Measurements from ENCODE around the gene RNPEPL1. TPM values are rescaled to one million over a fixed set of nuclear protein-coding genes. Genes with fewer than 3 reads are reported as not detected.
A peak's percentile ranks its signal among the peaks of the same experiment; 100 is the strongest.

The RNPEPL1 gene
- total and polyA plus RNA-seq, 10 of the 15 experiments (the other 5 are each of a cell fraction or from before 2014, with no cell fraction given): 0.24 to 49.5 (median 6.8) TPM

DNA sequence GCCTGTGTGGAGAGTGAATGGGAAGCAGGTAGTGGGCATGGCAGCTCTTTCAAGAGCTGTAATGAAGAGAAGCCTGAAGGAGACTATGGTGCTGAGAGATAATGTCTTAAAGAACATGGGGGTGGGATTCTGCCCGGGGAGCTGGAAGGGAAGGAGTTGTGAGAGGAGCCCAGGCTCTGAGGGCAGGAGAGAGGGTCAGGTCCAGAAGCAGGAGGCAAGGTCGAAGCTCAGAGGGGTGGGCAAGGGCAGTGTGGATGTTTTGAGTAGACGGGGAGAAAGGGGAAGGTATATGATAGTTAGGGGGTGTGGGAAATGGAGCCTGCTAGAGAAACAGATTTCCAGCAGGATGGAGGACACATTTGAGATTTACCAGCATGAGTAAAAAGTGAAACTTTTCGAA, 20.4 kb downstream of the RNPEPL1 start:
- peak overlapping the region; percentile 56 for H3K4me2 ChIP-seq (ENCODE audit: control insufficient read depth, insufficient read depth)
- ChIA-PET SMC1A (ENCODE audit: uncharacterized antibody, unreplicated experiment) (interaction anchor here (0.6 to 6.4 kb wide), 3 partner anchors 27 to 653 kb away, joined by 3 to 124 read pairs (median 13); partner anchors contain the start of genes ANKMY1 and DUSP28), RAD21 (ENCODE audit: unreplicated experiment) (interaction anchor here (6.2 to 10.9 kb wide), 2 partner anchors 27 to 74 kb away, joined by 49 to 206 read pairs; partner anchors contain the start of genes ANKMY1 and DUSP28), CTCF (interaction anchor here (1.1 to 11.9 kb wide), 6 partner anchors 9 to 75 kb away, joined by 3 to 196 read pairs (median 6); partner anchors contain the start of genes ANKMY1 and DUSP28), POLR2A (interaction anchor here (3.0 to 6.7 kb wide), 2 partner anchors 25 to 75 kb away, joined by 9 to 233 read pairs; partner anchors contain the start of gene DUSP28)
- H3K9me3 ChIP-seq (replicated peaks; ENCODE audit: control insufficient read depth, insufficient read depth, low read length): no peaks in the 10 kb centered on the region; the same call in 2 of the 3 replicates
- ATAC-seq (no peak), DNase-seq (ENCODE audit: low read depth, low spot score) (no peak), FAIRE-seq (no peak)
- H3K79me2 ChIP-seq (ENCODE audit: control insufficient read depth, insufficient read depth, low read length): peaks cover 40% of the 10 kb centered on the region
- in situ Hi-C loops (cut with MboI) (no loop called here), intact Hi-C loops (cut with micrococcal nuclease; ENCODE audit: unreplicated experiment) (no loop called here)
- no peaks in the 10 kb centered on the region for H3K27me3 ChIP-seq (replicated peaks in 1 of 2; ENCODE audit: control insufficient read depth in 2 of 2, insufficient read depth in 2 of 2, low read length in 1 of 2)
- 59% methylated on average over 4 of the region's 4 CpGs for WGBS (ENCODE audit: insufficient coverage, insufficient replicate concordance, low lambda C conversion rate, missing lambda C conversion rate)
- H3K27ac ChIP-seq (ENCODE audit: control insufficient read depth, insufficient read depth): no peak overlapping the region
- H2AFZ ChIP-seq (ENCODE audit: control insufficient read depth, low read depth, low read length): no peak overlapping the region
- no TSS peak for BruUV-seq (replicated peaks)
- H3K36me3 ChIP-seq (ENCODE audit: control insufficient read depth in 2 of 2, insufficient read depth in 2 of 2, low read length in 1 of 2): peaks cover 2 to 5% of the 10 kb centered on the region in 2 experiments; a peak in 3 of 4 replicates
- H3K9ac ChIP-seq (ENCODE audit: control insufficient read depth, insufficient read depth, low read length): peak overlapping the region; percentile 84; the same call in 1 of the 2 replicates
- no peak for TF ChIP-seq POLR2AphosphoS2 (IDR thresholded peaks at IDR 0.05; ENCODE audit: low read depth, low read length)
- TF ChIP-seq TBL1XR1 (IDR thresholded peaks at IDR 0.05; ENCODE audit: low read depth, low read length): no peak
- TF ChIP-seq CHD2 (IDR thresholded peaks at IDR 0.05; ENCODE audit: borderline replicate concordance, low read depth, low read length): no peak
- no peak for TF ChIP-seq RB1 (IDR thresholded peaks at IDR 0.05; ENCODE audit: borderline replicate concordance)
- no peak for TF ChIP-seq IKZF2 (IDR thresholded peaks at IDR 0.05)
- H4K20me1 ChIP-seq (ENCODE audit: control insufficient read depth, insufficient read depth): no peaks in the 10 kb centered on the region; the same call in 1 of the 2 replicates
- H3K4me3 ChIP-seq: no peak overlapping the region
- H3K4me1 ChIP-seq (ENCODE audit: control insufficient read depth, insufficient read depth, low read length): peaks cover 27% of the 10 kb centered on the region

DNA sequence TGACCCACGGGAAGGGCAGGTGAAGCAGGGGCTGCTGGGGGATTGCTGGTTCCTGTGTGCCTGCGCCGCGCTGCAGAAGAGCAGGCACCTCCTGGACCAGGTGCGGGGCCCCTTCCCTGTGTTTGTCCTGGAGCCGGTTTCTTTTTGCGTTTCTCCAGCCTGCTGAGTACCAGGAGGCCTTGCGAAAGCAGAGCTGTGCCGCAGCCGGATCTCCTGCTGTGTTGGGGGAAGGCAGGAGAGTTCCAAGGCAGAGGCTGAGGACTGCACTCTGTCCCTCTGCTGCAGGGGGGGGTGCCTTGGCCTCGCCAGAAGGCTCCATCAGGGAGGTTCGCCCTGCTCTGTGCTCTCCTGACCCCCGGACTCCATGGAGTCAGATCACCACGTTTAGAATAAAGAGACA, 21.1 kb downstream of the RNPEPL1 start:
- Histone ChIP-seq H3K9me3 (replicated peaks; ENCODE audit: control insufficient read depth, insufficient read depth, low read length) (no peaks in the 10 kb centered on the region), H3K4me2 (ENCODE audit: control insufficient read depth, insufficient read depth) (no peak overlapping the region), H3K79me2 (ENCODE audit: control insufficient read depth, insufficient read depth, low read length) (peaks cover 38% of the 10 kb centered on the region), H3K27me3 (replicated peaks in 1 of 2; ENCODE audit: control insufficient read depth in 2 of 2, insufficient read depth in 2 of 2, low read length in 1 of 2) (no peaks in the 10 kb centered on the region), H4K20me1 (ENCODE audit: control insufficient read depth, insufficient read depth) (no peaks in the 10 kb centered on the region; the same call in 1 of the 2 replicates), H3K9ac (ENCODE audit: control insufficient read depth, insufficient read depth, low read length) (no peak overlapping the region), H3K4me3 (no peak overlapping the region), H3K36me3 (ENCODE audit: control insufficient read depth in 2 of 2, insufficient read depth in 2 of 2, low read length in 1 of 2) (peaks cover 2 to 8% of the 10 kb centered on the region in 2 experiments; a peak in 3 of 4 replicates), H2AFZ (ENCODE audit: control insufficient read depth, low read depth, low read length) (no peak overlapping the region), H3K27ac (ENCODE audit: control insufficient read depth, insufficient read depth) (no peak overlapping the region), H3K4me1 (ENCODE audit: control insufficient read depth, insufficient read depth, low read length) (peaks cover 20% of the 10 kb centered on the region)
- FAIRE-seq: no peak
- no peak for ATAC-seq
- 89% methylated on average over 13 of the region's 14 CpGs for WGBS (ENCODE audit: insufficient coverage, insufficient replicate concordance, low lambda C conversion rate, missing lambda C conversion rate)
- ChIA-PET RAD21 (ENCODE audit: unreplicated experiment) (interaction anchor here (6.2 to 10.9 kb wide), 2 partner anchors 27 to 75 kb away, joined by 49 to 206 read pairs; partner anchors contain the start of genes ANKMY1 and DUSP28), SMC1A (ENCODE audit: uncharacterized antibody, unreplicated experiment) (interaction anchor here (2.2 to 6.4 kb wide), 2 partner anchors 28 to 75 kb away, joined by 13 to 124 read pairs; partner anchors contain the start of genes ANKMY1 and DUSP28), CTCF (interaction anchor here (1.1 to 11.9 kb wide), 6 partner anchors 9 to 75 kb away, joined by 3 to 196 read pairs (median 6); partner anchors contain the start of genes ANKMY1 and DUSP28), POLR2A (interaction anchor here (6.7 kb wide), 1 partner anchor 25 kb away, joined by 233 read pairs; the partner anchor contains the start of gene DUSP28)
- DNase-seq (ENCODE audit: low read depth, low spot score): no peak
- intact Hi-C loops (cut with micrococcal nuclease; ENCODE audit: unreplicated experiment) (no loop called here), in situ Hi-C loops (cut with MboI) (no loop called here)
- no TSS peak for BruUV-seq (replicated peaks)
- TF ChIP-seq SPI1 (IDR thresholded peaks at IDR 0.05; ENCODE audit: borderline replicate concordance, insufficient read depth, low read depth, low read length): no peak
- TF ChIP-seq POLR2A (IDR thresholded peaks at IDR 0.05; ENCODE audit: low read depth, low read length): no peak
- no peak for TF ChIP-seq EP300 (IDR thresholded peaks at IDR 0.05; ENCODE audit: borderline replicate concordance in 1 of 2, control insufficient read depth in 1 of 2, low read depth in 2 of 2, low read length in 2 of 2)
- TF ChIP-seq CBX5 (IDR thresholded peaks at IDR 0.05; ENCODE audit: low read depth): no peak
- TF ChIP-seq ETV6 (conservative IDR thresholded peaks at IDR 0.05 in 1 of 2, IDR thresholded peaks at IDR 0.05 in 1 of 2; ENCODE audit: borderline replicate concordance in 1 of 2, low read depth in 1 of 2): no peak
- TF ChIP-seq, protein P1, sequence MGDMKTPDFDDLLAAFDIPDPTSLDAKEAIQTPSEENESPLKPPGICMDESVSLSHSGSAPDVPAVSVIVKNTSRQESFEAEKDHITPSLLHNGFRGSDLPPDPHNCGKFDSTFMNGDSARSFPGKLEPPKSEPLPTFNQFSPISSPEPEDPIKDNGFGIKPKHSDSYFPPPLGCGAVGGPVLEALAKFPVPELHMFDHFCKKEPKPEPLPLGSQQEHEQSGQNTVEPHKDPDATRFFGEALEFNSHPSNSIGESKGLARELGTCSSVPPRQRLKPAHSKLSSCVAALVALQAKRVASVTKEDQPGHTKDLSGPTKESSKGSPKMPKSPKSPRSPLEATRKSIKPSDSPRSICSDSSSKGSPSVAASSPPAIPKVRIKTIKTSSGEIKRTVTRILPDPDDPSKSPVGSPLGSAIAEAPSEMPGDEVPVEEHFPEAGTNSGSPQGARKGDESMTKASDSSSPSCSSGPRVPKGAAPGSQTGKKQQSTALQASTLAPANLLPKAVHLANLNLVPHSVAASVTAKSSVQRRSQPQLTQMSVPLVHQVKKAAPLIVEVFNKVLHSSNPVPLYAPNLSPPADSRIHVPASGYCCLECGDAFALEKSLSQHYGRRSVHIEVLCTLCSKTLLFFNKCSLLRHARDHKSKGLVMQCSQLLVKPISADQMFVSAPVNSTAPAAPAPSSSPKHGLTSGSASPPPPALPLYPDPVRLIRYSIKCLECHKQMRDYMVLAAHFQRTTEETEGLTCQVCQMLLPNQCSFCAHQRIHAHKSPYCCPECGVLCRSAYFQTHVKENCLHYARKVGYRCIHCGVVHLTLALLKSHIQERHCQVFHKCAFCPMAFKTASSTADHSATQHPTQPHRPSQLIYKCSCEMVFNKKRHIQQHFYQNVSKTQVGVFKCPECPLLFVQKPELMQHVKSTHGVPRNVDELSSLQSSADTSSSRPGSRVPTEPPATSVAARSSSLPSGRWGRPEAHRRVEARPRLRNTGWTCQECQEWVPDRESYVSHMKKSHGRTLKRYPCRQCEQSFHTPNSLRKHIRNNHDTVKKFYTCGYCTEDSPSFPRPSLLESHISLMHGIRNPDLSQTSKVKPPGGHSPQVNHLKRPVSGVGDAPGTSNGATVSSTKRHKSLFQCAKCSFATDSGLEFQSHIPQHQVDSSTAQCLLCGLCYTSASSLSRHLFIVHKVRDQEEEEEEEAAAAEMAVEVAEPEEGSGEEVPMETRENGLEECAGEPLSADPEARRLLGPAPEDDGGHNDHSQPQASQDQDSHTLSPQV (IDR thresholded peaks at IDR 0.05): no peak
- TF ChIP-seq STAT3 (IDR thresholded peaks at IDR 0.05; ENCODE audit: low read depth, low read length): no peak

All from GM12878 (cell line).